ENCODE measurements around the gene RAP2A.

RAP2A gene

DNA sequence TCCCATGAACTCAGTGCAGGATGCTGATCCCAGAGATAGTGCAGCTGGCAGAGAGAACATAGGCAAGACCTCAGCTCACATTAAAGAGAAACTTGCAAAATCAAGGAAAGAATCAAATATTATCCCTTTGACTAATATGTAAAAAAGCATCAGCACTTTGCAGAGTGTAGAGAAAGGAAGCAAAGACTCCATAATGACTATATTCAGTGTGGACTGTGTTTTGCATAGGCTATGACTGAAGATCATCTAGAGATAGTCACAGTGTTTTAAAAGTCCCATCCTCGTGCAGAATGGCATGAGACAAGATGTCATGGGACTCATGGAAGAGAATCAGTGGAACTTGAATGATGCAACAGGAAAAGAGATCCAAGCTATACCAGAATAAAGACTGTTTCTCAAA is 84.0 kb downstream of the RAP2A start:
- no peaks in the 10 kb centered on the region for H3K4me1 ChIP-seq (ENCODE audit: control insufficient read depth, insufficient read depth, low read length)
- H3K27ac ChIP-seq (ENCODE audit: low read depth, low read length), result no peak overlapping the region
- no peak overlapping the region for H3K9ac ChIP-seq (ENCODE audit: low read length)
- H3K36me3 ChIP-seq (ENCODE audit: control insufficient read depth, insufficient read depth, low read length), result no peaks in the 10 kb centered on the region
- H3K4me3 ChIP-seq (ENCODE audit: low read depth, low read length), result no peak overlapping the region
- H3K27me3 ChIP-seq (ENCODE audit: control insufficient read depth, insufficient read depth, low read length), result no peaks in the 10 kb centered on the region
- H3K9me3 ChIP-seq (ENCODE audit: control insufficient read depth, insufficient read depth, low read depth, low read length), result 0 out of 2 replicates have a peak, but pooled peaks cover 2% of the 10 kb centered on the region

Data from HUES6 (cell line).